Caco-2 (cell line): Measurements from ENCODE around the gene ADGRG1. TPM values are rescaled to one million over a fixed set of nuclear protein-coding genes. Genes with fewer than 3 reads are reported as not detected.

ENCODE experiments used
- BruUV-seq: library from RNA; stranded (reverse); fragments of 400-500 nt; replicated peaks from 2 replicates; lab custom pipeline; 2021; lab: Mats Ljungman, UMichigan
- CTCF ChIA-PET: fragments of 300-600 bp; sonication (Branson Sonifier 250); formaldehyde crosslinking; loops from one replicate; lab custom pipeline; 2022; ENCODE audit warnings: antibody characterized with exemption; lab: Charles Lee
- POLR2A ChIA-PET: fragments of 300-600 bp; sonication (Branson Sonifier 250); formaldehyde crosslinking; loops from one replicate; lab custom pipeline; 2022; ENCODE audit warnings: antibody characterized with exemption; lab: Charles Lee
- DNase-seq, 2 experiments: peaks; one replicate each; pipeline versions ENCODE4 v3.0.0 to v3.0.0-alpha.2; 2020 to 2022
- H3K27me3 ChIP-seq: replicated peaks from 2 replicates; pipeline ENCODE4 v1.6.0; 2011; ENCODE audit warnings: low read length; ENCODE audit not compliant: control insufficient read depth, insufficient read depth
- H3K36me3 ChIP-seq: 2 replicates; pipeline ENCODE4 v1.5.1; 2011; ENCODE audit warnings: low read length; ENCODE audit not compliant: control insufficient read depth, insufficient read depth
- H3K4me1 ChIP-seq: fragments of 250-450 bp; sonication (Bioruptor Pico); 2 replicates; pipeline ENCODE4 v1.5.1; 2020; ENCODE audit warnings: mild to moderate bottlenecking
- H3K4me3 ChIP-seq: 2 replicates; pipeline ENCODE4 v1.5.1; 2011; ENCODE audit warnings: low read depth, mild to moderate bottlenecking, control low read depth, low read length
- H3K9me3 ChIP-seq: fragments of 250-450 bp; sonication (Bioruptor Pico); 2 replicates; pipeline ENCODE4 v1.5.1; 2020; ENCODE audit warnings: mild to moderate bottlenecking, moderate library complexity
- H3K27ac Mint-ChIP-seq: one replicate; pipeline ENCODE4 v1.8.0; 2022; ENCODE audit warnings: mixed read lengths; ENCODE audit not compliant: unreplicated experiment
- H3K27me3 Mint-ChIP-seq: one replicate; pipeline ENCODE4 v1.8.0; 2022; ENCODE audit warnings: mixed read lengths; ENCODE audit not compliant: insufficient read depth, unreplicated experiment
- H3K36me3 Mint-ChIP-seq: one replicate; pipeline ENCODE4 v1.8.0; 2022; ENCODE audit warnings: mild to moderate bottlenecking, mixed read lengths; ENCODE audit not compliant: insufficient read depth, unreplicated experiment
- H3K4me1 Mint-ChIP-seq: one replicate; pipeline ENCODE4 v1.8.0; 2022; ENCODE audit warnings: low read depth, mixed read lengths; ENCODE audit not compliant: unreplicated experiment
- H3K4me3 Mint-ChIP-seq: one replicate; pipeline ENCODE4 v1.8.0; 2022; ENCODE audit warnings: mild to moderate bottlenecking, moderate library complexity, mixed read lengths; ENCODE audit not compliant: unreplicated experiment
- H3K9me3 Mint-ChIP-seq: one replicate; pipeline ENCODE4 v1.8.0; 2022; ENCODE audit warnings: mixed read lengths; ENCODE audit not compliant: unreplicated experiment
- intact Hi-C: fragments of 100-400 bp; cut with micrococcal nuclease; formaldehyde crosslinking; loops from one replicate; pipeline ENCODE4 v1.10.0; 2022; ENCODE audit not compliant: unreplicated experiment
- total RNA-seq: library from RNA; stranded (reverse); gene quantifications from 2 replicates; pipeline ENCODE4 v1.2.3, GENCODE V29; 2022
- TF ChIP-seq, protein P1 (sequence below), 2 experiments: fragments of 200-600 bp in 1 of 2; IDR thresholded peaks; 1 replicate in 1 of 2; 2 replicates in 1 of 2; pipeline versions ENCODE4 v1.5.1 to v1.8.0; 2011 to 2022; ENCODE audit warnings: antibody characterized with exemption in 1 of 2, control low read depth in 1 of 2, inconsistent platforms in 1 of 2, low read depth in 1 of 2, low read length in 1 of 2, mild to moderate bottlenecking in 1 of 2, moderate library complexity in 1 of 2; ENCODE audit not compliant: insufficient read depth in 1 of 2, severe bottlenecking in 1 of 2, unreplicated experiment in 1 of 2

ADGRG1 gene
- total RNA-seq, 1 experiment from 2014 or later = 195 TPM

DNA sequence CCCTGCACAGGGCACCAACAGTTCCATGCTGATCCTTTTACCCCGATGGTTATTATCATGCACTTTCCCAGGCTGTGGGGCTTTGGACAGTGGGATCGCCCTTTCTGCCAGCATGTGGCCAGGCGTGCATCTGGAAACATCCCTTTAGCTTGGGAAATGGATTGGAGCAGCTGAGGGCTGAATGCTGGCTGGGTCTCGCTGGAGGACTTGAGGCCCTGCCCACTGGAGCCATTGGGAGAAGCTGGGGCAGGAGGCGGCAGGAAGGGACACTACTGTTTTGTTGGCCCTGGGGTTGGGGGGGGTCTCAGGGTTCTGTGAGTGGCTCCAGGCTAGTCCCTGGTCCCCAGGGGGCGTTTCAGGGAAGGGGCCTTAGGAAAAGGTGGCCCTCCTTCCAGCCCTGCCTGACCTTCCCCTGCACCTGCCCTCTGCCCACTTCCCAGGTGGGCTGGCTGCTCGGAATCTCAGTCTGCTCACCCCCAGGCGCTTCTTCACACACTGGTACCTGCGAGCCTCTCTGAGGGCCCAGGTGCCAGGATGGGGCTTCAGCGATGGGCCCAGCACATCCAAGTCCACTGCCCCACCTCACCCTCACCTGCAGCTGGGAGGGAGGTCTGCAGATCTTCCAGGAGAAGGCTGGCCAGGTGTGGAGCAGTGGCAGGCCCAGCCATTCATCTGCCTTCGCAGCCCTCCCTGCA, 38.1 kb downstream of the ADGRG1 start:
- peaks cover 7% of the 10 kb centered on the region for H3K4me1 ChIP-seq
- H3K36me3 Mint-ChIP-seq = peaks cover 18% of the 10 kb centered on the region
- no peaks in the 10 kb centered on the region for H3K27me3 Mint-ChIP-seq
- ChIA-PET POLR2A (no interaction called here), CTCF (interaction anchor here (1.1 kb wide), 1 partner anchor 12 kb away, joined by 3 read pairs; no protein-coding TSS in a partner anchor)
- H3K4me1 Mint-ChIP-seq = no peaks in the 10 kb centered on the region
- H3K27me3 ChIP-seq = no peaks in the 10 kb centered on the region
- TF ChIP-seq, protein P1, sequence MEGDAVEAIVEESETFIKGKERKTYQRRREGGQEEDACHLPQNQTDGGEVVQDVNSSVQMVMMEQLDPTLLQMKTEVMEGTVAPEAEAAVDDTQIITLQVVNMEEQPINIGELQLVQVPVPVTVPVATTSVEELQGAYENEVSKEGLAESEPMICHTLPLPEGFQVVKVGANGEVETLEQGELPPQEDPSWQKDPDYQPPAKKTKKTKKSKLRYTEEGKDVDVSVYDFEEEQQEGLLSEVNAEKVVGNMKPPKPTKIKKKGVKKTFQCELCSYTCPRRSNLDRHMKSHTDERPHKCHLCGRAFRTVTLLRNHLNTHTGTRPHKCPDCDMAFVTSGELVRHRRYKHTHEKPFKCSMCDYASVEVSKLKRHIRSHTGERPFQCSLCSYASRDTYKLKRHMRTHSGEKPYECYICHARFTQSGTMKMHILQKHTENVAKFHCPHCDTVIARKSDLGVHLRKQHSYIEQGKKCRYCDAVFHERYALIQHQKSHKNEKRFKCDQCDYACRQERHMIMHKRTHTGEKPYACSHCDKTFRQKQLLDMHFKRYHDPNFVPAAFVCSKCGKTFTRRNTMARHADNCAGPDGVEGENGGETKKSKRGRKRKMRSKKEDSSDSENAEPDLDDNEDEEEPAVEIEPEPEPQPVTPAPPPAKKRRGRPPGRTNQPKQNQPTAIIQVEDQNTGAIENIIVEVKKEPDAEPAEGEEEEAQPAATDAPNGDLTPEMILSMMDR (IDR thresholded peaks at IDR 0.05; ENCODE audit: insufficient read depth in 1 of 2, low read depth in 1 of 2, low read length in 1 of 2, severe bottlenecking in 1 of 2, unreplicated experiment in 1 of 2) = no peak
- H3K9me3 ChIP-seq = no peaks in the 10 kb centered on the region
- no peak overlapping the region for H3K4me3 ChIP-seq
- peaks cover 6% of the 10 kb centered on the region; the same call in 1 of the 2 replicates for H3K36me3 ChIP-seq
- no TSS peak for BruUV-seq
- H3K9me3 Mint-ChIP-seq = no peaks in the 10 kb centered on the region
- no peak for DNase-seq
- H3K4me3 Mint-ChIP-seq = no peak overlapping the region
- no peak overlapping the region for H3K27ac Mint-ChIP-seq
- intact Hi-C loops = loop anchor here (5.0 kb wide), 2 partner anchors 36 to 71 kb away; partner anchors contain the start of gene KATNB1

DNA sequence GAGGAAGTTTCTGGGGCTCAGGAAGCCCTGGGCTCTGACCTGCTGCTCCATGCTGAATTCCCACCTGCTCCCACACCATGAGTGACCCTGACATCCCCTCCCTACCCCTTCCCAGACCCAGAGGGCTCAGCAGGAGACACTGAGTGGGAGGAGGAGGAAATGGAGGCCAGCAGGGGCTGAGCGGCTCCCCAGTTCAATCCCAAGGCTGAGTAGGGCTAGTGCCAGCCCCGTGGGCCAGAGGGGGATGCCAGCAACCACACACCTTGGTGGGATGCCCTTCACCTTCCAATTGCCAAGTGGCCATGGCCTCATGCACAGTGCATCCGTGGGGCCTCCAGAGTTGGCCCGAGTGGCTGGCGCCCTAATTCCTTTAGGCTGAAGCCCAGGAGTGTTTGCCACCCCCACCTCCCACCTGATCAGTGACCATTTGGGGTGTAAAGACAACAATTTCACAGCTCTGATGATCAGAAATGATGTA, 38.7 kb downstream of the ADGRG1 start:
- TF ChIP-seq, protein P1 (IDR thresholded peaks at IDR 0.05; ENCODE audit: insufficient read depth in 1 of 2, low read depth in 1 of 2, low read length in 1 of 2, severe bottlenecking in 1 of 2, unreplicated experiment in 1 of 2) = no peak
- no TSS peak for BruUV-seq

DNA sequence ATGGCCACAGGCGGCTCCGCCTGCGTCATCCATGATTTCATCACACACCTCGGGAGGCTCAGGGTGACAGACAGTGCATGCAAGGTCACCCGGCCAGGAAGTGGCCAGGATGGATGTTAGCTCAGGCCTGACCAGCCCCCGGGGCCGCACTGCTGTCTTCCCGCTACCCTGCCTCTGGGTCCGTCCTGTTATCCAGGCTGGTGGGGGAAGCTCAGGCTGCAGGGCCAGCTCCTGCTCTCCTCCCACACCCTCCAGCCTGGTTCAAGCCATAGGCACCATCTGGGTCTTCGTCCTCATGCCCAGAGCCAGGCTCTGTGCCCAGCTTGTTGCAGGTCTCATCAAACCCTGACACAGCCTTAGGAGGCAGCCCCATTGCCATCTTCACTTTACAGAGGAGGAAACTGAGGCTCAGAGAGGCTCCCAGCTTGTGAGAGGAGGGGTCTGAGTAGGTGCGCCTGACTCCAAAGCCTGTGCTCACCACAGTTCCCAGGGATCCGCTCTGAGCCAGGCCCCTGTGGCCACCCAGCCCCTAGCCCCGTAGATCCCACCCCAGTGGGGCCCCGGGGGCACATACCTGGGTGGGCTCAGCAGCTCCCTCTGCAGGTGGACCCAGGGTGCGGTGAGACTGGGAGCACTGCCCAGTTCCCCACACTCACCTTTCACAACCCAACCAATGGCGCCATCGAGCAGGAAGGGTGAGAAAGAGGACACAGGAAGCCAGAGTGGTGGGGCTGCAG, 39.3 kb downstream of the ADGRG1 start:
- peaks cover 4% of the 10 kb centered on the region; the same call in 1 of the 2 replicates for H3K36me3 ChIP-seq
- ChIA-PET POLR2A (no interaction called here), CTCF (interaction anchor here (0.6 to 1.1 kb wide), 6 partner anchors 13 to 336 kb away, joined by 3 to 4 read pairs (median 3); no protein-coding TSS in a partner anchor)
- intact Hi-C loops = loop anchor here (5.0 kb wide), 2 partner anchors 35 to 70 kb away; partner anchors contain the start of gene KATNB1
- peaks cover 10% of the 10 kb centered on the region for H3K36me3 Mint-ChIP-seq
- no peaks in the 10 kb centered on the region for H3K9me3 Mint-ChIP-seq
- H3K9me3 ChIP-seq = no peaks in the 10 kb centered on the region
- no peaks in the 10 kb centered on the region for H3K4me1 Mint-ChIP-seq
- peaks cover 15% of the 10 kb centered on the region for H3K4me1 ChIP-seq
- H3K4me3 ChIP-seq = no peak overlapping the region
- H3K27me3 ChIP-seq = no peaks in the 10 kb centered on the region
- H3K27ac Mint-ChIP-seq = no peak overlapping the region
- TF ChIP-seq, protein P1 (IDR thresholded peaks at IDR 0.05; ENCODE audit: insufficient read depth in 1 of 2, low read depth in 1 of 2, low read length in 1 of 2, severe bottlenecking in 1 of 2, unreplicated experiment in 1 of 2) = peak in 1 of 2 experiments; percentile 41
- DNase-seq = peak in 1 of 2 experiments; percentile 66
- H3K27me3 Mint-ChIP-seq = no peaks in the 10 kb centered on the region
- H3K4me3 Mint-ChIP-seq = no peak overlapping the region
- BruUV-seq = no TSS peak

More for the DNA sequence above, 38.7 kb downstream of the ADGRG1 start:
- DNase-seq = no peak
- H3K4me1 ChIP-seq = peaks cover 9% of the 10 kb centered on the region
- peaks cover 4% of the 10 kb centered on the region; the same call in 1 of the 2 replicates for H3K36me3 ChIP-seq
- no peaks in the 10 kb centered on the region for H3K9me3 ChIP-seq
- Mint-ChIP-seq H3K27ac (no peak overlapping the region), H3K4me1 (no peaks in the 10 kb centered on the region), H3K4me3 (no peak overlapping the region), H3K9me3 (no peaks in the 10 kb centered on the region), H3K36me3 (peaks cover 16% of the 10 kb centered on the region), H3K27me3 (no peaks in the 10 kb centered on the region)
- ChIA-PET POLR2A (no interaction called here), CTCF (interaction anchor here (0.7 to 1.1 kb wide), 4 partner anchors 13 to 57 kb away, joined by 3 read pairs; no protein-coding TSS in a partner anchor)
- intact Hi-C loops = loop anchor here (5.0 kb wide), 2 partner anchors 35 to 70 kb away; partner anchors contain the start of gene KATNB1
- no peaks in the 10 kb centered on the region for H3K27me3 ChIP-seq
- H3K4me3 ChIP-seq = no peak overlapping the region
